CD4-positive, alpha-beta T cell treated with Interleukin-15 for 4 hours (primary cell): ENCODE data around the gene CD3E.

Experiments used
- DNase-seq: peaks from one replicate; pipeline ENCODE4 v3.0.0-alpha.2; 2020; ENCODE audit warnings: low spot score

CD3E gene

GRCh38 chr11:118304568-118305248 lies at the start of gene CD3E:
Gene CD3E (plus strand): TSS chr11:118304730. CDS start chr11:118304953, 223 bp downstream.
- peak; percentile 71 for DNase-seq

- no peak for DNase-seq
Observed at GRCh38 chr11:118258410-118258809, 46.1 kb upstream of the CD3E start.

- DNase-seq, result no peak
Observed at GRCh38 chr11:118259138-118259537, 45.4 kb upstream of the CD3E start.

GRCh38 chr11:118260353-118260752 lies 44.2 kb upstream of the CD3E start:
- DNase-seq, result peak; percentile 33

- no peak for DNase-seq
Observed at GRCh38 chr11:118263112-118263511, 41.4 kb upstream of the CD3E start.

- no peak for DNase-seq
Observed at GRCh38 chr11:118263695-118264568, 40.6 kb upstream of the CD3E start, which contains the start of gene MPZL2. Gene MPZL2 (minus strand): TSS chr11:118264297. CDS start chr11:118264153, 144 bp downstream.

GRCh38 chr11:118264569-118265465 lies 39.7 kb upstream of the CD3E start:
- DNase-seq, result no peak

GRCh38 chr11:118265954-118266353 lies 38.6 kb upstream of the CD3E start:
- DNase-seq, result no peak

- DNase-seq, result no peak
Observed at GRCh38 chr11:118267486-118267885, 37.0 kb upstream of the CD3E start.

- no peak for DNase-seq
Observed at GRCh38 chr11:118272001-118272400, 32.5 kb upstream of the CD3E start.

GRCh38 chr11:118274186-118274585 lies 30.3 kb upstream of the CD3E start:
- no peak for DNase-seq

- no peak for DNase-seq
Observed at GRCh38 chr11:118275176-118275575, 29.4 kb upstream of the CD3E start.

GRCh38 chr11:118276422-118276821 lies 28.1 kb upstream of the CD3E start:
- no peak for DNase-seq

GRCh38 chr11:118277312-118277711 lies 27.2 kb upstream of the CD3E start:
- DNase-seq, result no peak

- DNase-seq, result no peak
Observed at GRCh38 chr11:118281284-118281683, 23.2 kb upstream of the CD3E start.

- DNase-seq, result no peak
Observed at GRCh38 chr11:118282606-118283005, 21.9 kb upstream of the CD3E start.

- DNase-seq, result no peak
Observed at GRCh38 chr11:118283037-118283636, 21.4 kb upstream of the CD3E start.

- no peak for DNase-seq
Observed at GRCh38 chr11:118283756-118284350, 20.7 kb upstream of the CD3E start.

- no peak for DNase-seq
Observed at GRCh38 chr11:118286545-118286944, 18.0 kb upstream of the CD3E start.

- DNase-seq, result no peak
Observed at GRCh38 chr11:118287006-118287405, 17.5 kb upstream of the CD3E start.

GRCh38 chr11:118289401-118289800 lies 15.1 kb upstream of the CD3E start:
- no peak for DNase-seq
